D721Med (cell line): ENCODE results near the gene CC2D2A.

Experiments used
- DNase-seq: peaks from one replicate; pipeline ENCODE4 v3.0.0; 2011; ENCODE audit warnings: low spot score; ENCODE audit not compliant: insufficient read length
- FAIRE-seq: peaks from 2 replicates; lab custom pipeline; 2011; peaks lifted over from hg19 to GRCh38; lab: Jason Lieb, UNC
- CTCF ChIP-seq: IDR thresholded peaks from 2 replicates; pipeline ENCODE4 v1.5.1; 2012; ENCODE audit warnings: mild to moderate bottlenecking, control low read depth; ENCODE audit not compliant: insufficient read depth; ENCODE audit errors: missing control alignments

Gene CC2D2A

GRCh38 chr4:15459706-15460105, 10.0 kb upstream of the CC2D2A start:
- no peak for TF ChIP-seq CTCF
- DNase-seq (no peak), FAIRE-seq (no peak)

GRCh38 chr4:15466596-15466995, 3.1 kb upstream of the CC2D2A start:
- DNase-seq (no peak), FAIRE-seq (no peak)
- TF ChIP-seq CTCF, result no peak

GRCh38 chr4:15470128-15470475, 420 bp downstream of the CC2D2A start:
- no peak for TF ChIP-seq CTCF
- DNase-seq (no peak), FAIRE-seq (no peak)

- FAIRE-seq (no peak), DNase-seq (no peak)
- no peak for TF ChIP-seq CTCF
Measured at GRCh38 chr4:15476396-15476795, 6.7 kb downstream of the CC2D2A start.

GRCh38 chr4:15478724-15479088, 9.0 kb downstream of the CC2D2A start:
- DNase-seq (no peak), FAIRE-seq (no peak)
- TF ChIP-seq CTCF, result no peak

- DNase-seq, result peak; percentile 38
- peak; percentile 91 for TF ChIP-seq CTCF
- FAIRE-seq, result peak; percentile 85
Measured at GRCh38 chr4:15479089-15479912, 9.6 kb downstream of the CC2D2A start.

- FAIRE-seq (no peak), DNase-seq (no peak)
- TF ChIP-seq CTCF, result no peak
Measured at GRCh38 chr4:15479913-15480185, 10.2 kb downstream of the CC2D2A start.
